ENCODE measurements around the gene RTN4RL1. TPM values are rescaled to one million over a fixed set of nuclear protein-coding genes. Genes with fewer than 3 reads are reported as not detected.

RTN4RL1 gene
- total RNA-seq, 1 experiment from 2014 or later: 65.0 TPM

GRCh38 chr17:1942666-1943435 is 82.3 kb downstream of the RTN4RL1 start:
- in situ Hi-C loops (cut with HindIII; ENCODE audit: low sequenced_read_pairs): no loop called here
- no peak for DNase-seq (ENCODE audit: low spot score)

DNA sequence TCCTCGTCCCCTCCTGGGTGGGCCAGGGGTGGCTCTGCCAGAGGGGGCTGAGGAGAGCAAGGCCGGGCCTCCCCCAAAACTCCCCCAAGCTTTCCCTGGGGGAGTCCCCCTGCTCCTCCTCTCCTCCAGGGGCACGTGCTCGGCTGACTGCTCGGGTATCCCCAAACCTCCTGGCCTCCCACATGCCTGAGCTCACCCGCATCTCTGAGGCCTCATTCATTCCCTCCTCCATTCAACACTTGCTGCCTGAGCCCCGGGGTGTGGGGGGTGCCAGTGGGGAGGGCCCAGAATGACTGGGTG is 83.1 kb downstream of the RTN4RL1 start:
- DNase-seq (ENCODE audit: low spot score): no peak

DNA sequence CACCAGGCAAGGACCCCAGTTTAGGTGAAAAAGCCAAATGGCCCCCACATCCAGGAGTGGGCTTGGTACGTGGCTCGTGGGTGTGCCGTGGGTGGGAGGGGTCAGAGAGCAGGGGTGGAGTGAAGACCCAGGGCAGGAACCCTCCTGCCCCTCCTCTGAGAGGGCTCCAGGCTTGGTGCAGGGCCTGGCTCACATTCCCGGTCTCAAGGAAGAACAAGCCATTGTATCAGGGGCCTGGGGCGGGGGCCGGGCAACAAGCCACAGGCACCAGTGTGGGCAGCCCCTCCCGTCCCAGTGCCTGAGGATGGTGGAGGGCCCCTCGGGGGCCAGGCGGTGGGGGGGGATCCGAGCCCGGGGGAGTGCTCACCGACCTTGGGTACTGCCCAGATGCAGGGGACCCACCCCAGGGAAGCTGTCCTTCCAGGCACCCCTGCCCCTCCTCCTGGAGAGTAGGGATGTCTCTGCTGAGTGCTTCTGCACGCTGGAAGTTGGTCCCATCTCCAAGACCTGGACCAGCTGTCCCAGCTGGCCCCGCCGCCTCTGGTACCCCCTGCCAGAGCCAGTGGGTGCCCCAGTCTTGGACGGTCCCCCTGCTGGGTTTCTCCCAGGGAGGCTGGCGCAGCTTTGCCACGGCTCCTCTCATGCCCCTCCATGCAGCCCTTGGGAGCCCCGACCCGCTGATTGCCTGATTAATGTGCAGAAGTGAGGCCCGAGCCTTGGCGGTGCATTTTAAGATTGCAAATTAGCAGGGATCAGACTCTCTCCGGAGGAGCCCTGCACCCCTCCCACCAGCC is 83.7 kb downstream of the RTN4RL1 start:
- in situ Hi-C loops (cut with HindIII; ENCODE audit: low sequenced_read_pairs): no loop called here
- no peak for DNase-seq (ENCODE audit: low spot score)

More for the DNA sequence above, 83.1 kb downstream of the RTN4RL1 start:
- in situ Hi-C loops (cut with HindIII; ENCODE audit: low sequenced_read_pairs): no loop called here

DNA sequence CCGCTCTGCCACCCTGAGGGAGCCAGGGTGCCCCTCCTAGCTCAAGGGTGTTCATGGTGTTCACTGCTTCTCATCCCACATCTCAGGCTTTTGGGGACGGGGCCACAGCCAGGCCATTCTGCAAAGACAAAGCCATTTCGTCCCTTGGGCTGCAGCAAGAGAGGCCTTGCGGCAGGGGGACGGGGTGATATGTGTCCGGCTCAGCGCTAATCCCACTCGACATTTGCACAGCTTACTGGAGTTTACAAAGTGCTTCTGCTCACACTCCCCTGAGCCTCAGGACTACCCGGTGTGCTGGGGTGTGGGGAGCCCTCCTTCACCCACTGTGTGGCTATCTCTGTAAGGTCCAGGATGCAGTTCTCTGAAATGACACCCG is 84.3 kb downstream of the RTN4RL1 start:
- no peak for DNase-seq (ENCODE audit: low spot score)
- in situ Hi-C loops (cut with HindIII; ENCODE audit: low sequenced_read_pairs): no loop called here

GRCh38 chr17:1939981-1940809 is 84.9 kb downstream of the RTN4RL1 start:
- in situ Hi-C loops (cut with HindIII; ENCODE audit: low sequenced_read_pairs): no loop called here
- DNase-seq (ENCODE audit: low spot score): no peak

GRCh38 chr17:1937461-1937860 is 87.7 kb downstream of the RTN4RL1 start:
- in situ Hi-C loops (cut with HindIII; ENCODE audit: low sequenced_read_pairs): no loop called here

GRCh38 chr17:1936766-1937165 is 88.4 kb downstream of the RTN4RL1 start:
- in situ Hi-C loops (cut with HindIII; ENCODE audit: low sequenced_read_pairs): no loop called here
- DNase-seq (ENCODE audit: low spot score): no peak

More at GRCh38 chr17:1937461-1937860, 87.7 kb downstream of the RTN4RL1 start:
- DNase-seq (ENCODE audit: low spot score): no peak

GRCh38 chr17:1934901-1935300 is 90.2 kb downstream of the RTN4RL1 start:
- DNase-seq (ENCODE audit: low spot score): peak; percentile 53
- in situ Hi-C loops (cut with HindIII; ENCODE audit: low sequenced_read_pairs): no loop called here

GRCh38 chr17:1933875-1934715 is 91.0 kb downstream of the RTN4RL1 start:
- no peak for DNase-seq (ENCODE audit: low spot score)
- in situ Hi-C loops (cut with HindIII; ENCODE audit: low sequenced_read_pairs): no loop called here

GRCh38 chr17:1931844-1932579 is 93.1 kb downstream of the RTN4RL1 start:
- peak; percentile 86 for DNase-seq (ENCODE audit: low spot score)
- in situ Hi-C loops (cut with HindIII; ENCODE audit: low sequenced_read_pairs): no loop called here

- DNase-seq (ENCODE audit: low spot score): no peak
- in situ Hi-C loops (cut with HindIII; ENCODE audit: low sequenced_read_pairs): no loop called here
Observed at GRCh38 chr17:1930337-1930645, 94.8 kb downstream of the RTN4RL1 start.

DNA sequence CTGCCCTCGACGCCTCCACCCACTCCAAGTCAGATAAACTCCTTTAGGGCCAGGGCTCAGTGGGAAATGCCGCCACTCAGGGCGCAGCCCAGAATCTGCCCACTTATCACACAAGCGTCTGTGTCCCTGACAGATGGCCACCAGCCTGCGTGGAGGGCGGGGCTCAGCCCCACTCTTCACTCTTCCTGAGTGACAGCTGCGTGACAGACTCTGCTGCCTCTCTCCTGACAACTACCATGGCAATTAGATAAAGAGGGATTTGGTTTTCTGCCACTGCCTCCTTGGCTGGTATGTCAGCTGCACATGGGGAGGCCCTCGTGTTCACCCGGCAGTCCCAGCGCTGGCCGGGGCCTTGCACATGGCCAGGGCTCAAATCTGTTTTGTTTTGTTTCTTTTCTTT is 96.2 kb downstream of the RTN4RL1 start:
- in situ Hi-C loops (cut with HindIII; ENCODE audit: low sequenced_read_pairs): no loop called here
- DNase-seq (ENCODE audit: low spot score): peak; percentile 80

GRCh38 chr17:1920948-1921351 is 104.2 kb downstream of the RTN4RL1 start:
- in situ Hi-C loops (cut with HindIII; ENCODE audit: low sequenced_read_pairs): no loop called here
- peak; percentile 98 for DNase-seq (ENCODE audit: low spot score)

GRCh38 chr17:1919201-1919600 is 105.9 kb downstream of the RTN4RL1 start:
- in situ Hi-C loops (cut with HindIII; ENCODE audit: low sequenced_read_pairs): no loop called here
- DNase-seq (ENCODE audit: low spot score): no peak

DNA sequence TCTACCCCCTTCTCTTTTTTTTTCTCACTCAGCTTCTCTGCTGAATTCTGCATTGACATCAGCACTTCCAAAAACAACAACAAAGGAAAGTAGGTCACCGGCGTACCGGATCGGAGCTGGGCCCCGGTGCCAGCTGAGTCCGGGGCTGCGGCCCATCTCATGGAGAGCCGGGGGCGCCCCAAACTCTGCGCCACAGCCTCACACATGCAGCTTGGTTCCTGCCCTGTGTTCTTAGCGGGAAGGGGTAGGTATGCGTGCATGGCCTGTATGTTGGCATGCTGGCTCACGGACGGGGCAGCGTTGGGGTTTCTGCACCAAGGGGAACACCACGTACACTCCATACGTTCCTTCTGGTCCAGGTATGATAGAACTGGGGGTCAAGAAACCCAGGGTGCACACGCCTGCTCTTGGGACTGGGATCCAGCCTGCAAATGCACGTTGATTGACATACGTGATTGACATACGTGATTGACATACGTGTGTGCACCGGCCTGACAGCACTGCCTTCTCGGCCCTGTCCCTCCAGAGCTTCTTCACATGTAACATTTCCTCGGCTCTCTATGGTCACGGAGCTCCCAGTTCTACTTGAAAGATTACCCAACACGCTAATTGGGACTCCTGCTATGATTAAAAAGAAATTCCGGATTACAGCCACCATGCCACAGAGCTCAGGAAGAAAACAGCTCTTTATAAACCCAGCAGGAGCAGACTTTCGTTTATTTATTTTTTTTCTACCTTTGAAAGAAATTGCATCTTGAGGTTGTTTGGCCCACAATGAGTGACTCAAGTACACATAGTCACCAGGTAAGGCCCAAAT is 106.6 kb downstream of the RTN4RL1 start:
- in situ Hi-C loops (cut with HindIII; ENCODE audit: low sequenced_read_pairs): no loop called here
- peak; percentile 44 for DNase-seq (ENCODE audit: low spot score)

GRCh38 chr17:1916963-1917715 is 108.0 kb downstream of the RTN4RL1 start:
- DNase-seq (ENCODE audit: low spot score): no peak
- in situ Hi-C loops (cut with HindIII; ENCODE audit: low sequenced_read_pairs): no loop called here

DNA sequence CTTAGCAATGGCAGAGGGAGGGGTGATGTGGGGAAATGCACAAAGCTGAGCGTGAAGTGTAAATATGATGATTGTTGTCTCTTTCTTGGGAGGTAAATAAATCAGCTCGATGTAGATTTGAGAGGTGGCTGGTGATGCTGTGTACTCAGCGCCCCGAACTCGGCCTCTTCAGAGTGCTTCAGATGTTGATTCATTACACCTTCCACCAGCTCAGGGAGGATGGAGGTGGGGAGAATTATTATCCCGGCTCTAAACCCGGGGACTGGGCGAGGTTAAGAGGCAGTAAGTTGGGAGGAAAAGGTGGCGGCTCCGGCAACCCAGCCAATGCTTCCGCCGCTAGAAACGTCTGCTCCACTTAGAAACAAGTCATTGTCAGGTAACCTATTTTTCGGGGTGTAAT is 108.8 kb downstream of the RTN4RL1 start:
- in situ Hi-C loops (cut with HindIII; ENCODE audit: low sequenced_read_pairs): no loop called here

More for the DNA sequence above, 108.8 kb downstream of the RTN4RL1 start:
- no peak for DNase-seq (ENCODE audit: low spot score)
